SK-N-SH (cell line): ENCODE results near the gene PAXIP1.

Source experiments
- CTCF ChIP-seq: fragments of 200-600 bp; sonication (generic); IDR thresholded peaks from 2 replicates; pipeline ENCODE4 v1.6.1; 2017; ENCODE audit warnings: antibody characterized with exemption, mild to moderate bottlenecking, moderate library complexity
- JUND ChIP-seq: IDR thresholded peaks from 2 replicates; pipeline ENCODE4 v1.4.0; 2012
- REST ChIP-seq: IDR thresholded peaks from 2 replicates; pipeline ENCODE4 v1.6.1; 2012; ENCODE audit warnings: mild to moderate bottlenecking, low read depth, low read length, moderate library complexity
- SIN3A ChIP-seq: IDR thresholded peaks from 2 replicates; pipeline ENCODE4 v1.6.1; 2012; ENCODE audit warnings: low read depth, mild to moderate bottlenecking, low read length, moderate library complexity, borderline replicate concordance
- SMC3 ChIP-seq: IDR thresholded peaks from 2 replicates; pipeline ENCODE4 v1.6.1; 2012; ENCODE audit warnings: low read depth, low read length, improper control_type of control experiment
- YY1 ChIP-seq: IDR thresholded peaks from 2 replicates; pipeline ENCODE4 v1.4.0; 2012; ENCODE audit warnings: low read depth, mild to moderate bottlenecking

GRCh38 chr7:154914308-154914995, 88.5 kb downstream of the PAXIP1 start:
- TF ChIP-seq CTCF (no peak), JUND (no peak), SIN3A (no peak), REST (no peak), SMC3 (no peak), YY1 (no peak)
